NCI-H446 (cell line): ENCODE results near the gene C18orf54.
"Not testable (repeated sequence)": the region's sequence is repeated elsewhere in the genome, so short reads cannot be mapped to it uniquely, and the experiment has no call there.

Experiments
- DNase-seq, 2 experiments: peaks; one replicate each; lab custom pipeline; 2025; lab: John Stamatoyannopoulos, UW

Gene C18orf54

DNA sequence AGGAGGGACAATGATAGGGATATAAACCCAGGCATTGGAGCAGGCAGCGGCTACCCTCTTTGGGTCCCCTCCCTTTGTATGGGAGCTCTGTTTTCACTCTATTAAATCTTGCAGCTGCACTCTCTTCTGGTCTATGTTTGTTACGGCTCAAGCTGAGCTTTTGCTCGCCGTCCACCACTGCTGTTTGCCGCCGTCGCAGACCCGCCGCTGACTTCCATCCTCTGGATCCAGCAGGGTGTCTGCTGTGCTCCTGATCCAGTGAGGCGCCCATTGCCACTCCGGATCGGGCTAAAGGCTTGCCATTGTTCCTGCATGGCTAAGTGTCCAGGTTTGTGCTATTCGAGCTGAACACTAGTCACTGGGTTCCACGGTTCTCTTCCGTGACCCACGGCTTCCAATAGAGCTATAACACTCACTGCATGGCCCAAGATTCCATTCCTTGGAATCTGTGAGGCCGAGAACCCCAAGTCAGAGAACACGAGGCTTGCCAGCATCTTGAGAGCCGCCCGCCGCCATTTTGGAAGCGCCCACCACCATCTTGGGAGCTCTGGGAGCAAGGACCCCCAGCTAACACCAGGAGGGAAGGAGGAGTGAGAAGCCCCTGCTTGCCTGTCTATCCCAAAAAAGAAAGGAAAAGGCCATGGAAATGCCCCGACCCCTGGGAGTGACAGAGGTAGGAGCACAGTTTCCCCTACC lies 29.2 kb downstream of the C18orf54 start:
- not testable (repeated sequence) for DNase-seq

DNA sequence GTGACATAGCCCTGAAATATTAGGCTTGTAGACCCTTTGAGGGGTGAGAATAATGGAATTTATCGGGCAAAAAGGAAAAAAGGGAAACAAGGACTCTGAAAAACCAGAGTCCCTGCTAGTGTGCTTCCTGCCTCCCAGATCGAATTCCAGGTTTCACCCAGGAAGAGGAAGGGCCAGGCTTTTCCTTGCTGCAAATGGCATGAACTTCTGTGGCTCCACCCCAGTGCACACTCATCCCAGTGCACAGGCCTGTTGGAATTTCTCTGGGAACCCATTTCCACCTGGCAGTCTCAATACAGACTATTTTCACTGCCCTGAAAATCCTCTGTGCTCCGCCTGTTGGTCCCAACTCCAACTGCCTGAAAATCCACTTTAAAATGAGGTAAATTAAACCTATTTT lies 29.9 kb downstream of the C18orf54 start:
- no peak for DNase-seq

GRCh38 chr18:54388203-54389142 lies 30.8 kb downstream of the C18orf54 start:
- peak in 1 of 2 experiments; percentile 35 for DNase-seq

GRCh38 chr18:54389143-54389505 lies 31.4 kb downstream of the C18orf54 start:
- no peak for DNase-seq

DNA sequence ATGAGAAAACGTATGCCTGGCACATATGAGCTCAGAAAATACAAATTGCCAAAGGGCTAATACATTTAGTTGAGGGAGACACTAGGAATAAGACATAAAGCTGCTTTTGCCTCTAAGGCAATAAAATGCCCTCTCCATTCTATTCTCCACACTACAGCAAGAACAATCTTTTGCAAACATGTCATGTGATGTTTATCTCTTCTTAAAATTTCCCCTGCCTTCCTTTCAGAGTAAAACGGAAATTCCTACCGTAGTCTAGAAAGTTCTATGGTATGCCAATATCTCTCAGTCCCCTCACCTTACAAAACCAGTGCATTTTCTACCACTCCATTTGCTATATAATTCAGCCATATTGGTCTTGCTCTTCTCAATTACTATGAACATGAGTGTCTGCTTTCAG lies 33.1 kb downstream of the C18orf54 start:
- no peak for DNase-seq

DNA sequence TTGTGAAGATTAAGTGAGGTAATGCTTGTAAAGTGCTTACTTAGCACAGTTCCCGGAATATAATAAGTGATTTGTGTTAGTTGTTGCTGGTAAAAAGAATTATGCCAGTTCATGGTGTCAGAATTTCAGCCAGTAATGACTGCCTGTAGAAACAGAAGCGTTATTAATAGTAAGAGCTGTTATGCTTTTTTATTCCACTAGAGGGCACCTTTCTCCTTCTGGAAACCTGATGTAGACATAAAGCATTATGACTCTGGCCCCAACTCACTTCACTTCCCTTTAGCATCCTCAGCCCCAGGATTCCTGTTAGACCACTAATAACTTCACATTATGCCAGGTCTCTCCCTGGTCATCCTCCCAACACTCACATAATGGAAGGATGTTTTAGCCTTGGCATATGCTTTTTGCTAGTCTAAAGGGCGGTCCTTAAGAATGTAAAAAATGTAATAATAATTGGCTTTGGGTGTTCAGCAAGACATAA lies 34.9 kb downstream of the C18orf54 start:
- DNase-seq = peak; percentile 31 to 77

- no peak for DNase-seq
These were observed 36.1 kb downstream of the C18orf54 start for GRCh38 chr18:54393648-54394294.

GRCh38 chr18:54396760-54397159 lies 39.1 kb downstream of the C18orf54 start:
- DNase-seq = no peak

- no peak for DNase-seq
These were observed 47.6 kb downstream of the C18orf54 start for GRCh38 chr18:54405290-54405689.

GRCh38 chr18:54411781-54412180 lies 54.1 kb downstream of the C18orf54 start:
- no peak for DNase-seq

GRCh38 chr18:54415086-54415485 lies 57.4 kb downstream of the C18orf54 start:
- no peak for DNase-seq

GRCh38 chr18:54416436-54416835 lies 58.7 kb downstream of the C18orf54 start:
- no peak for DNase-seq

DNA sequence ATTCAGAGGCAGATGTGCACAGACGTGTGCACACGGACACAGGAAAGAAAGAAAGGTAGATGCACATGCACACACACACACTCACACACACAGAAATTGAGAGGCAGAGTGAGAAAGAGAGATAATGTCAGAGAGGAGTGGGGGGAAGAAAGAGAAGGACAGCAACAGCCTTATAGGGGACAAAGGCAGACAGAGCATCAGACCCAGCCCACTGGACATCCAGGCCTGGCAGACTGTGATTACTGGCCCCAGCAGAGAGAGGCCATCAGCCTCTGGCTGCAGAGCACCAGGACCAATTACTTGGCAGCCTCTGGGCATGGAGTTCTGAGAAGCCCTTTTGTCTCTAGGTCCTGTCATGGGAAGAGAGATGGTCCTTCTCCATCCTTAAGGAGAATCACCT lies 66.1 kb downstream of the C18orf54 start:
- no peak for DNase-seq

DNA sequence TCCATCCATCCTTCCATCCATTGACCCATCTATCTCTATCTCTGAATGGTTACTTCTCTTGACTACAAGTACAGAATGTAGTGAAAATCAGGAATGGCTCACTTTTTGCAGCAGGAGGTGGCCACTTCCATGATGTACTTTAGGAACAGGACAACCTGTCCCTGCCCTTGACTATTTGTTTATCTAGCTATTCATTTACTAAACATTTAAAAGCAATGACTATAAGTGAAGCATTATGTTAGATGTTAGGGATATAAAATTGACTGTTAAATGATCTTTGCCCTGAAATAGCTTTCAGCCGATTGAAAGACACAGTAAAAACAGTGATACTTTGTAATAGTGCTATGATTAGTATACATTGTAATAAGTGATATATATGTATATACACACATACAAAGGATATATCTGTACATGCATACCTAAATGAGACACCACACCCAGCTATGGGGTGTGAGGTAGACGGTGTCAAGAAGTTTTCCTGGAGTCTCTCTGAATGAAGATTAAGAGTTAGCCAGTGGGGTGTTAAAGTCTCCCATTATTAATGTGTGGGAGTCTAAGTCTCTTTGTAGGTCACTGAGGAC lies 68.5 kb downstream of the C18orf54 start:
- no peak for DNase-seq
